Measurements from ENCODE around the gene ADAMTS17.

ADAMTS17 gene

GRCh38 chr15:99985878-99986277 is 355.9 kb downstream of the ADAMTS17 start:
- H3K79me2 ChIP-seq (ENCODE audit: insufficient read depth, low read length) = no peaks in the 10 kb centered on the region

DNA sequence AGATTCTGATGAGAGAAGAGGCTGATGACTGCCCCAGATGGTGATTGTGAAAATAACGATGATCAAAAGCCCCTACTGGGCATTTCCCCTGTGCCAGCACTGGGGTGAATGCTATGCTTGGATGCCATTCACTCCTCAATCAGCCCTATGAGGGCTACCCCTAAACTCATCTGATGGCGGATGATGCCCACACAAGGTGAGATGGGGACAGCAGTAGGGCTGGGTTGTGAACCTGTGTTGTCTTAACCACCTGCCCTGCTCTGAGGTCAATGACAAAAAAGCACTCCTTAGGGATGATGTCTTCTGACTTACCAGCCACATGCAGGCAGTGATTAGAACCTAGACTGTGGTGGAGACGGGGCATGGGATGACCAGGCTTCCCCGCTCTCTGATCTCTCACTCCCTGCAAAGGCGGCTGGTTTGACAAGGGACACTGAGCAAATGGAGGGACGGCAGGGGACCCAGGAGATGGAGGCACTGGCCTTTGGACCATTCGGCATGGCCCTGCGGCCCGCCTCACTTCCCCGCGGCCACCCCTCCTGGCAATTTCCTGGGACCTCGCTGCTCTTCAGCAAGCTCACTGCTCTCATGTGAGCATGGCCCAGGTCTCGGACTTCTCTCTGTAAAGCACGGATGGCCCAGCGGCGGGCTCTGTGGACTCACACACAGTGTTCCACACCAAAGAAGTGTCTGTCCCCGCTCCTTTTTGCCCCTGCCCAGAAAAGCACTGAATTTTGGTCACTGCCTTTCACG is 357.1 kb downstream of the ADAMTS17 start:
- Histone ChIP-seq H3K4me1 (ENCODE audit: insufficient read depth, low read length, poor library complexity, severe bottlenecking) (no peaks in the 10 kb centered on the region), H4K20me1 (ENCODE audit: insufficient read depth, low read length, poor library complexity, severe bottlenecking) (no peaks in the 10 kb centered on the region), H3K36me3 (ENCODE audit: insufficient read depth, low read length) (no peaks in the 10 kb centered on the region), H3K9me2 (replicated peaks; ENCODE audit: low read depth, low read length) (no peaks in the 10 kb centered on the region), H3K4me2 (ENCODE audit: low read depth, low read length, poor library complexity, severe bottlenecking) (no peak overlapping the region), H3K79me2 (ENCODE audit: insufficient read depth, low read length) (no peaks in the 10 kb centered on the region), H3K9ac (ENCODE audit: low read depth, low read length, poor library complexity, severe bottlenecking) (no peak overlapping the region), H3K9me3 (ENCODE audit: insufficient read depth, low read depth, low read length) (no peaks in the 10 kb centered on the region), H2AFZ (ENCODE audit: low read length) (no peak overlapping the region), H3K27me3 (ENCODE audit: insufficient read depth, low read length, poor library complexity, severe bottlenecking) (no peaks in the 10 kb centered on the region), H3K4me3 (ENCODE audit: low read length, poor library complexity, severe bottlenecking) (no peak overlapping the region), H3F3A (ENCODE audit: low read depth) (no peaks in the 10 kb centered on the region)
- TF ChIP-seq, protein P1, sequence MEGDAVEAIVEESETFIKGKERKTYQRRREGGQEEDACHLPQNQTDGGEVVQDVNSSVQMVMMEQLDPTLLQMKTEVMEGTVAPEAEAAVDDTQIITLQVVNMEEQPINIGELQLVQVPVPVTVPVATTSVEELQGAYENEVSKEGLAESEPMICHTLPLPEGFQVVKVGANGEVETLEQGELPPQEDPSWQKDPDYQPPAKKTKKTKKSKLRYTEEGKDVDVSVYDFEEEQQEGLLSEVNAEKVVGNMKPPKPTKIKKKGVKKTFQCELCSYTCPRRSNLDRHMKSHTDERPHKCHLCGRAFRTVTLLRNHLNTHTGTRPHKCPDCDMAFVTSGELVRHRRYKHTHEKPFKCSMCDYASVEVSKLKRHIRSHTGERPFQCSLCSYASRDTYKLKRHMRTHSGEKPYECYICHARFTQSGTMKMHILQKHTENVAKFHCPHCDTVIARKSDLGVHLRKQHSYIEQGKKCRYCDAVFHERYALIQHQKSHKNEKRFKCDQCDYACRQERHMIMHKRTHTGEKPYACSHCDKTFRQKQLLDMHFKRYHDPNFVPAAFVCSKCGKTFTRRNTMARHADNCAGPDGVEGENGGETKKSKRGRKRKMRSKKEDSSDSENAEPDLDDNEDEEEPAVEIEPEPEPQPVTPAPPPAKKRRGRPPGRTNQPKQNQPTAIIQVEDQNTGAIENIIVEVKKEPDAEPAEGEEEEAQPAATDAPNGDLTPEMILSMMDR (conservative IDR thresholded peaks at IDR 0.05; ENCODE audit: low read length) = no peak
- no peak for TF ChIP-seq EZH2phosphoT487 (IDR thresholded peaks at IDR 0.05; ENCODE audit: borderline replicate concordance)

More at GRCh38 chr15:99985878-99986277, 355.9 kb downstream of the ADAMTS17 start:
- Histone ChIP-seq H3K4me1 (ENCODE audit: insufficient read depth, low read length, poor library complexity, severe bottlenecking) (no peaks in the 10 kb centered on the region), H3K36me3 (ENCODE audit: insufficient read depth, low read length) (no peaks in the 10 kb centered on the region), H3K9me2 (replicated peaks; ENCODE audit: low read depth, low read length) (no peaks in the 10 kb centered on the region), H3K9me3 (ENCODE audit: insufficient read depth, low read depth, low read length) (no peaks in the 10 kb centered on the region), H3F3A (ENCODE audit: low read depth) (no peaks in the 10 kb centered on the region), H3K4me3 (ENCODE audit: low read length, poor library complexity, severe bottlenecking) (no peak overlapping the region), H2AFZ (ENCODE audit: low read length) (no peak overlapping the region), H3K9ac (ENCODE audit: low read depth, low read length, poor library complexity, severe bottlenecking) (no peak overlapping the region), H4K20me1 (ENCODE audit: insufficient read depth, low read length, poor library complexity, severe bottlenecking) (no peaks in the 10 kb centered on the region), H3K27me3 (ENCODE audit: insufficient read depth, low read length, poor library complexity, severe bottlenecking) (no peaks in the 10 kb centered on the region), H3K4me2 (ENCODE audit: low read depth, low read length, poor library complexity, severe bottlenecking) (no peak overlapping the region)
- no peak for TF ChIP-seq EZH2phosphoT487 (IDR thresholded peaks at IDR 0.05; ENCODE audit: borderline replicate concordance)
- TF ChIP-seq, protein P1 (conservative IDR thresholded peaks at IDR 0.05; ENCODE audit: low read length) = no peak

- no peaks in the 10 kb centered on the region for H3K9me3 ChIP-seq (ENCODE audit: insufficient read depth, low read depth, low read length)
- H3K9me2 ChIP-seq (replicated peaks; ENCODE audit: low read depth, low read length) = no peaks in the 10 kb centered on the region
- H4K20me1 ChIP-seq (ENCODE audit: insufficient read depth, low read length, poor library complexity, severe bottlenecking) = no peaks in the 10 kb centered on the region
- H3K4me3 ChIP-seq (ENCODE audit: low read length, poor library complexity, severe bottlenecking) = no peak overlapping the region
- H2AFZ ChIP-seq (ENCODE audit: low read length) = no peak overlapping the region
- no peaks in the 10 kb centered on the region for H3K36me3 ChIP-seq (ENCODE audit: insufficient read depth, low read length)
- H3K4me2 ChIP-seq (ENCODE audit: low read depth, low read length, poor library complexity, severe bottlenecking) = no peak overlapping the region
- TF ChIP-seq, protein P1 (conservative IDR thresholded peaks at IDR 0.05; ENCODE audit: low read length) = no peak
- no peak for TF ChIP-seq EZH2phosphoT487 (IDR thresholded peaks at IDR 0.05; ENCODE audit: borderline replicate concordance)
- no peak overlapping the region for H3K9ac ChIP-seq (ENCODE audit: low read depth, low read length, poor library complexity, severe bottlenecking)
- H3K79me2 ChIP-seq (ENCODE audit: insufficient read depth, low read length) = no peaks in the 10 kb centered on the region
- no peaks in the 10 kb centered on the region for H3K4me1 ChIP-seq (ENCODE audit: insufficient read depth, low read length, poor library complexity, severe bottlenecking)
- no peaks in the 10 kb centered on the region for H3F3A ChIP-seq (ENCODE audit: low read depth)
- H3K27me3 ChIP-seq (ENCODE audit: insufficient read depth, low read length, poor library complexity, severe bottlenecking) = no peaks in the 10 kb centered on the region
Measured at GRCh38 chr15:99983886-99984286, 357.9 kb downstream of the ADAMTS17 start.
